HUES64 (cell line): ENCODE measurements around the gene PCYOX1L.

ENCODE experiments used
- H3K27ac ChIP-seq: 2 replicates; pipeline ENCODE4 v1.7.0; 2013; ENCODE audit warnings: low read depth, low read length, inconsistent platforms
- H3K27me3 ChIP-seq: 2 replicates; pipeline ENCODE4 v1.6.1; 2013; ENCODE audit warnings: mild to moderate bottlenecking, low read length; ENCODE audit not compliant: insufficient read depth
- H3K36me3 ChIP-seq: 2 replicates; pipeline ENCODE4 v1.6.1; 2013; ENCODE audit warnings: mild to moderate bottlenecking, low read length; ENCODE audit not compliant: insufficient read depth
- H3K4me1 ChIP-seq: 2 replicates; pipeline ENCODE4 v1.6.1; 2013; ENCODE audit warnings: mild to moderate bottlenecking, low read length, moderate library complexity; ENCODE audit not compliant: insufficient read depth
- H3K4me3 ChIP-seq: 2 replicates; pipeline ENCODE4 v1.5.1; 2013; ENCODE audit warnings: mild to moderate bottlenecking, low read length, moderate library complexity
- H3K9ac ChIP-seq: 2 replicates; pipeline ENCODE4 v1.6.1; 2013; ENCODE audit warnings: mild to moderate bottlenecking, low read depth, low read length
- H3K9me3 ChIP-seq: 2 replicates; pipeline ENCODE4 v1.6.1; 2013; ENCODE audit warnings: low read depth, low read length; ENCODE audit not compliant: insufficient read depth
- WGBS: fragments of 150-250, 120-280 bp; methylation state at CpG from one replicate; pipeline ENCODE4 v1.1.7; 2013; ENCODE audit warnings: missing lambda C conversion rate; 5-methylcytosine and 5-hydroxymethylcytosine counted together

The PCYOX1L gene

DNA sequence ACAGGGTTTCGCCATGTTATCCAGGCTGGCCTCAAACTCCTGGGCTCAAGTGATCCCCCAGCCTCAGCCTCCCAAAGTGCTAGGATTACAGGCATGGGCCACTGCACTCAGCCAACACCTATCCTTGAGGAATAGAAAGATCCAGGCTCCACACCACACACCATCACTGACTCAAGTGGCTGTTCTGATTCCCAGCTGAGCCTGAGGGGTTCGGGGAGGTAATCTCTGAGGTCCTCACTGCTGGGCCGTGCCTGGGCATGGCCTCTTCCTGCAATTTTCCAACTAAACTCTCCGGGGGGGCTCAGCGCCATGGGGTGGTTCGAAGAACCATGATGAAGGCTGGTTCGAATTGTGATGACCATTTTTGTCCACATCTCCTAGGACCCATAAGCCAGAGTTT is 52.2 kb downstream of the PCYOX1L start:
- Histone ChIP-seq H3K4me1 (peaks cover 23% of the 10 kb centered on the region), H3K4me3 (no peak overlapping the region), H3K36me3 (no peaks in the 10 kb centered on the region), H3K9me3 (no peaks in the 10 kb centered on the region), H3K9ac (no peak overlapping the region), H3K27ac (no peak overlapping the region), H3K27me3 (no peaks in the 10 kb centered on the region)
- WGBS: 95% methylated on average over 7 of the region's 7 CpGs

DNA sequence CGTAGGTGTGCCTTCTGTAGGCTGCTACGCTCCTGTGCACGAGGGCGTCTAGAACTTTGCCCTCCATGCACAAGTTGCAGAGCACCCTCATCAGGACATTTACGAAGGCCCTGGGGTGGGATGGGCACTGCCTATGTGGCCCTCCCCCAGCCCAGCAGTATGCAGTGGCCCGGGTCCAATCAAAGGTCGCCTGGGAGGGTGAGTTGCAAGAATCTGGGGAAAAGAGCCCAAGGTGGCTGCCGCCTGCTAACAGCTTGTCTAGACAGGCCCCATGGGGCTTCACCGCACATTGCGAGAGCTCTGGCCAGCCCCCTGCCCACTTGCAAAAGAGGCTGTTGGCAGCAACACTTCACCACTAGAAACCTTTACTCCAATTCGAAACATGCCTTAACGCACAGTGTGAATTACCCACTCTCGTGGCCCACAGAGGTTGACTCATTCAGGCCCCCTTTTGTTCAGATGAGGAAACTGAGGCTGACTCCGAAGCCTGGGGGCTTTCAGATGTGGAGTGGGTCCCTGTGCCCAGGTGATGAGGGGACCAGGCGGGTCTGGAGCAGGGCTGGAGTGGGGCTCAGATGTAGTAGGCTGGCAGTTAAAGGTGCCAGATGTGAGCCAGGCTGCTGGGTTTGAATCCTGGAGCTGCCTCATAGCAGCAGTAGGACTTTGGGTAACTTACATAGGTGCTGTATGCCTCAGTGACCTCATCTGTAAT is 53.0 kb downstream of the PCYOX1L start:
- Histone ChIP-seq H3K9ac (no peak overlapping the region), H3K4me1 (peaks cover 22% of the 10 kb centered on the region), H3K4me3 (no peak overlapping the region), H3K27me3 (no peaks in the 10 kb centered on the region), H3K27ac (no peak overlapping the region), H3K36me3 (no peaks in the 10 kb centered on the region), H3K9me3 (no peaks in the 10 kb centered on the region)
- 83% methylated on average over 15 of the region's 15 CpGs for WGBS

- H3K4me1 ChIP-seq: peaks cover 18% of the 10 kb centered on the region
- no peak overlapping the region for H3K9ac ChIP-seq
- no peaks in the 10 kb centered on the region for H3K36me3 ChIP-seq
- no peaks in the 10 kb centered on the region for H3K9me3 ChIP-seq
- WGBS: 95% methylated on average over 9 of the region's 9 CpGs
- H3K27me3 ChIP-seq: no peaks in the 10 kb centered on the region
- H3K4me3 ChIP-seq: no peak overlapping the region
- no peak overlapping the region for H3K27ac ChIP-seq
Observed at GRCh38 chr5:149411738-149412519, 54.1 kb downstream of the PCYOX1L start.

DNA sequence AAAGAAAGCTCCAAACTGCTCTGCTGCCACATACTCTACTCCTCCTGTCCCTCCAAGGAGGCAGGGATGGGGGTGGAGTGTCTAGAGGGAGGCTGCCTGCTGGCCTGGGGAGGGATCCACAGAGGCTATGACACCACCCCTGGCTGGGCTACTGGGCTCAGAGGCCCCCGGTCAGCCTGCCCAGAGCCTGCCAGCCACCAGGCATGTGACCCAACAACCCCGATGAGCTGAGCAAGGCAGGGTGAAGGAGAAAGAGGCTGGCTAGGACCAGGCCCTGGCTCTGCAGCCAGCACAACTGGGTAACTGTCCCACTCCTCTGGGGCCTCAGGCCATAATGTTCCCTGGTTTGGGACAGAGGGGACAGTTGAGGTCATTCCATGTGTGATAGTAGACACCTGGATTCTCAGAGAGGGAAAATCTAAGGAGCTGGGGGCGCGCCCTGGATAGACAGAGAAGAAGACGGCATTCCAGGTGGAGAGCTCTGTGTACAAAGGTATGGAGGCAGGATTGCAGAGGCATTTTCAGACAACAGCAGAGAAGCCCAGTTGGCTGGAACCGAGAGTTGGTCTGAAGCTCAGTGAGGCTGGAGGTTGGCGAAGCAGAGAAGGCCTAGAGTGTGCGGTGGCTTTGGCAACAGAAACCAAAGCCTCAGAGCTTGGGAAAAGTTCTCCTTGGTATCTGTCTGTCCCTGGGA is 55.1 kb downstream of the PCYOX1L start:
- Histone ChIP-seq H3K4me3 (no peak overlapping the region), H3K9me3 (no peaks in the 10 kb centered on the region), H3K27me3 (no peaks in the 10 kb centered on the region), H3K27ac (no peak overlapping the region), H3K4me1 (peaks cover 26% of the 10 kb centered on the region), H3K36me3 (no peaks in the 10 kb centered on the region), H3K9ac (no peak overlapping the region)
- 92% methylated on average over 8 of the region's 8 CpGs for WGBS

GRCh38 chr5:149413477-149414210 is 55.8 kb downstream of the PCYOX1L start:
- peaks cover 26% of the 10 kb centered on the region for H3K4me1 ChIP-seq
- H3K9ac ChIP-seq: no peak overlapping the region
- H3K27me3 ChIP-seq: no peaks in the 10 kb centered on the region
- H3K9me3 ChIP-seq: no peaks in the 10 kb centered on the region
- no peak overlapping the region for H3K4me3 ChIP-seq
- no peak overlapping the region for H3K27ac ChIP-seq
- H3K36me3 ChIP-seq: no peaks in the 10 kb centered on the region
- 93% methylated on average over 15 of the region's 16 CpGs for WGBS

GRCh38 chr5:149414405-149415065 is 56.7 kb downstream of the PCYOX1L start:
- no peak overlapping the region for H3K9ac ChIP-seq
- no peaks in the 10 kb centered on the region for H3K36me3 ChIP-seq
- no peak overlapping the region for H3K27ac ChIP-seq
- no peak overlapping the region for H3K4me3 ChIP-seq
- no peaks in the 10 kb centered on the region for H3K27me3 ChIP-seq
- H3K9me3 ChIP-seq: no peaks in the 10 kb centered on the region
- peaks cover 21% of the 10 kb centered on the region for H3K4me1 ChIP-seq
- WGBS: 88% methylated on average over 7 of the region's 7 CpGs

- H3K9ac ChIP-seq: no peak overlapping the region
- no peaks in the 10 kb centered on the region for H3K27me3 ChIP-seq
- no peak overlapping the region for H3K4me3 ChIP-seq
- H3K4me1 ChIP-seq: peaks cover 13% of the 10 kb centered on the region
- H3K36me3 ChIP-seq: no peaks in the 10 kb centered on the region
- 95% methylated on average over 9 of the region's 10 CpGs for WGBS
- H3K9me3 ChIP-seq: no peaks in the 10 kb centered on the region
- no peak overlapping the region for H3K27ac ChIP-seq
Observed at GRCh38 chr5:149415066-149415967, 57.5 kb downstream of the PCYOX1L start.

GRCh38 chr5:149416987-149417710 is 59.3 kb downstream of the PCYOX1L start:
- H3K4me3 ChIP-seq: no peak overlapping the region
- peaks cover 10% of the 10 kb centered on the region for H3K4me1 ChIP-seq
- WGBS: 67% methylated on average over 8 of the region's 8 CpGs

DNA sequence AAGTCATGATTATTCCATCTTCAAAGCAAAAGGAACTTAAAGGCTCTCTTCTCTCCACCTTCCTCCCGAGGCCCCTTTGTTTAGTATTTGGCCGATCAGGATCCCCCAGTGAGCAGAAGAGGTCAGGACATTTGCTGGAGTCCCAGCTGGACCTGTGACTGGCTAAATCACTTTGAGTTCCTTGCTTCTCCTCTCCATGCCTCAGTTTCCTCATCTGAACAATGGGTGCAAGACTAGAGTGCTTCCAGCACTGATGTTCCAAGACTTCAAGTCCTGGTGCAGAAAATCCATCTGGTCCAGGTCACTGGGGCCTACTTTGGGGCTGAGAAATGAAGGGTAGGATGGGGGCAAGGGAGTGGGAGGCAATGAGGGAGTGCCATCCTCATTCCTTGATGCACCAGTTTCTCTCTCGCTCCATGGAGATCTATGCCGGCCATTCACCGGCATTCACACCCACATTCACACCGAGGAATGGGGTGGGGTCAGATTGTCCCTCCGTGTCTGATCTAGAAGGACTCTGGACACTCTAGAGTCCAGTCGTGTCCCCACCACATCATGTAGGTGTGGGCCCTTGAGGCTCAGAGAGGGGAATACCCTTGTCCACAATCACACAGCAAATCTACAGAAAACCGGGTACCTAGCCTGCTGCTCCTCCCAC is 60.0 kb downstream of the PCYOX1L start:
- H3K36me3 ChIP-seq: no peaks in the 10 kb centered on the region
- H3K4me3 ChIP-seq: no peak overlapping the region
- 84% methylated on average over 9 of the region's 9 CpGs for WGBS
- H3K9ac ChIP-seq: no peak overlapping the region
- H3K9me3 ChIP-seq: no peaks in the 10 kb centered on the region
- peak overlapping the region; percentile 11; the same call in 1 of the 2 replicates for H3K27ac ChIP-seq
- H3K4me1 ChIP-seq: peaks cover 14% of the 10 kb centered on the region
- no peaks in the 10 kb centered on the region for H3K27me3 ChIP-seq

More at GRCh38 chr5:149416987-149417710, 59.3 kb downstream of the PCYOX1L start:
- Histone ChIP-seq H3K36me3 (no peaks in the 10 kb centered on the region), H3K9me3 (no peaks in the 10 kb centered on the region), H3K27ac (peak overlapping the region; percentile 55), H3K9ac (no peak overlapping the region), H3K27me3 (no peaks in the 10 kb centered on the region)
